GM19043 (cell line): ENCODE data around the gene OASL.

Source experiments
- ATAC-seq: cut with Tn5 transposase; IDR thresholded peaks from one replicate; pipeline ENCODE4 v1.9.1; 2021; ENCODE audit warnings: low read depth; ENCODE audit not compliant: unreplicated experiment

Gene OASL

GRCh38 chr12:120994589-120995337 is 44.3 kb downstream of the OASL start:
- no peak for ATAC-seq

GRCh38 chr12:120994059-120994458 is 45.0 kb downstream of the OASL start:
- no peak for ATAC-seq

DNA sequence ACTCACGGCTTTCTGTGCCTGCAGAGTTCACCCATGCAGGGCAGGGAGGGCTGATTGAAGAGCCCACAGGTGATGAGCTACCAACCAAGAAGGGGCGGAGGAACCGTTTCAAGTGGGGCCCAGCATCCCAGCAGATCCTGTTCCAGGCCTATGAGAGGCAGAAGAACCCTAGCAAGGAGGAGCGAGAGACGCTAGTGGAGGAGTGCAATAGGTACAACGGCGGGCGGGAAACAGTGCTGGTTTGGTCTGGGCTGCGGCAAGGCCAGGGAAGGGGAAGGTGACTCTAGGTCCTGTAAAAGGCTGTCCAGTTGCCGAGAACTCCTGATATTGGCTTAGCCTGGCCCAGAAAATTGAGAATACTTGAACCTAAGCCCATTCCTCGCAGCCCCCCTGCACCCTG is 45.5 kb downstream of the OASL start:
- ATAC-seq: no peak

- no peak for ATAC-seq
Measured at GRCh38 chr12:120992989-120993388, 46.1 kb downstream of the OASL start.

GRCh38 chr12:120991965-120992364 is 47.1 kb downstream of the OASL start:
- no peak for ATAC-seq

- ATAC-seq: no peak
Measured at GRCh38 chr12:120990487-120991055, 48.5 kb downstream of the OASL start.

GRCh38 chr12:120989687-120990086 is 49.4 kb downstream of the OASL start:
- ATAC-seq: no peak

GRCh38 chr12:120988658-120989057 is 50.4 kb downstream of the OASL start:
- no peak for ATAC-seq

DNA sequence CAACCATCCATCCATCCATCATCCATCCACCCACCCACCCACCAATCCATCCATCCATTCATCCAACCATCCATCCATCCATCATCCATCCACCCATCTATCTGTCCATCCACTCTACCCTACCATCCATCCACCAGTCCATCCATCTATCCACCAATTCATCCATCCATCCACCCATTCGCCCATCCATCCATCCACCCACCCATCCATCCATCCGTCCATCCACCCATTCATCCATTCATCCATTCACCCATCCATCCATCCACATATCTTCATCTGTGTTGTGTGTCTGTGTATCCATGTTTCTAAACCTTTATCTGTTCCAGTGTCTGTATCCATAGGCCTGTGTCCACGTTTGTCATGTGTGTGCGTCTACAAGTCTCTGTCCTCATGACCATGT is 50.8 kb downstream of the OASL start:
- no peak for ATAC-seq

- ATAC-seq: no peak
Measured at GRCh38 chr12:120984351-120984898, 54.6 kb downstream of the OASL start.

- ATAC-seq: no peak
Measured at GRCh38 chr12:120983759-120984158, 55.3 kb downstream of the OASL start.

- ATAC-seq: no peak
Measured at GRCh38 chr12:120982659-120983058, 56.4 kb downstream of the OASL start.

DNA sequence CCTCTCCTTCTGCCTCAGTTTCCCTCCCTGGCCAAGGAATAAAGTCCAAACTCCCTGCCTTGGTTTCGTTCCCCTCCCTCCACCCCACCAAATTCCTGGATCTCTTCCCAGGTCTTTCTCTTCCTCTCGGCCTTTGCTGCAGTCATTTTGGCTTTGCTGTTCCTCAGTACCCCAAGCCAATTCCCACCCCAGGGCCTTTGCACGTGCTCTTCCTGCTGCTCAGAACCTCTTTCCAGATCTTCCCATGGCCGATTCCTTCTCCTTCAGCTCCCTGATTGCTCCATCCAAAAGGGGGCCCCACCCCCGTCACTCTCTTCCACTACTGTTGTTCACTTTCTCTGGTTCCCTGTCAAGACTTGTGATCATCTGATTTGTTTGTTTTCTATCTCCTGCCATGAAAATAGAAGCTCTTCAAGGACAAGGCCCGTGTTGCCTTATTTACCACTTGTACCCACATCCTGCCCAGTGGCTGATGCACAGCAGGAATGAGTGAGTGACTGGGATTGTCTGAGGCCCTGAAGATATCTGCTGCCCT is 57.6 kb downstream of the OASL start:
- no peak for ATAC-seq

- ATAC-seq: no peak
Measured at GRCh38 chr12:120980800-120981368, 58.2 kb downstream of the OASL start.

- no peak for ATAC-seq
Measured at GRCh38 chr12:120979862-120980696, 59.0 kb downstream of the OASL start.

DNA sequence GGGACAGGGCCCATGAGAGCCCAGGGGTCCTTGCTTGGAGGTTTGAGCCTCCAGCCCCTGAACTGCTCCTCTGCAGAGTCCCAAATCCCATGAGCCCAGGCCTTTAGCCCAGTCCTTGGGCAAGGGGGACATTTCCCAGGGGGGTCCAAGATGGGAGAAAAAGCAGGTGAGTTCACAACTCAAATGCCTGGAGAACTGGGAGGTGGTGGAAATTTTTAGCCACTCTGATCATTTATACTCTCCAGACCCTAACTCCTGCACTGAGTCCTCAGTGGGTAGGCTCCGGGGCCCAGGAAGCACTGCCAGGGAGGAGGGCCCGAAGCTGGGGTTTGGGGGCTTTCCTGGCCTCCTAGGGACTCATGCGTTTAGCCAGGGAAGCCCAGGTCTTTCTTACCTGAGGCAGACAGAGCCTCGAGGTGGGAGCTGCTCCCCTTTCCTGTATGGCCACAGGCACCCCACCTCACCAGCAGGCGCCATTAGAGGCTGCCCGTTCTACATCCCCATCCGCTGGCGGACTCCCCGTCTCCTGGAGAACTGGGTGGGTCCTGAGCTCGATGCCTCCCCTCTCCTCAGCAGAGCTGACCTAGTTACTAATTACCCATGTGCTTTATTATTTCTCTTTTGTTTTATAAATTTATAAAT is 59.7 kb downstream of the OASL start:
- no peak for ATAC-seq

GRCh38 chr12:120978296-120979219 is 60.5 kb downstream of the OASL start, which contains the start of gene HNF1A:
TSS of gene HNF1A (plus strand) at chr12:120978543. CDS start at chr12:120978769, 226 bp downstream.
- ATAC-seq: no peak

DNA sequence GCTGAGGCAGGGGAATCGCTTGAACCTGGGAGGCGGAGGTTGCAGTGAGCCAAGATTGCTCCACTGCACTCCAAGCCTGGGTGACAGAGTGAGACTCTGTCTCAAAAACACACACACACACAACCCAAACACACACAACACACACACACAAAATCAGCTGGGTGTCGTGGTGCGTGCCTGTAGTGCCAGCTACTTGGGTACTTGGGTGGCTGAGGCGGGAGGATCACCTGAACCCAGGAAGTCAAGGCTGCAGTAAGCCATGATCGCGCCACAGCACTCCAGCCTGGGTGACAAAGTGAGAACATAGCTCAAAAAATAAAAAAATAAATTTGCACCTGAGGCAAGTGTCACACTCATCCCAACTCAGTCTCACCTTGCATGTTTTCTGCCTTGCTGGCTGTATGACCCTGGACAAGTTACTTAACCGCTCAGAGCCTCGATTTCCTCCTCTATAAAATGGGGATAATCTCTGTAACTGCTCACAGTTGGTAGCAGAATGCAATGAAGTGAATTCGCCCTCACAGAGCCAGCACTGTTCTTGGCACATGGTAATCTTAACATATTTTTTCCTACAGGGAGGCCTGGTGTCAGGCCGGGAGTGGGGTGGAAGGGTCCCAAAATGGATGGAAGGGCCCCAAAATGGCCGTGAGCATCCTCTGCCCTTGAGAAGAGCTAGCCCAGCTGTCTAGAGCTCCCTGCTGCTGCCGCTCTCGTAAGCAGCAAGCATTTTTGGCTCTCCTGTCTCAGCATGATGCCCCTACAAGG is 61.3 kb downstream of the OASL start:
- ATAC-seq: no peak
